Measurements from ENCODE around the gene C13orf42. TPM values are rescaled to one million over a fixed set of nuclear protein-coding genes. Genes with fewer than 3 reads are reported as not detected.

The C13orf42 gene
- total RNA-seq, 1 experiment from 2014 or later: not detected

DNA sequence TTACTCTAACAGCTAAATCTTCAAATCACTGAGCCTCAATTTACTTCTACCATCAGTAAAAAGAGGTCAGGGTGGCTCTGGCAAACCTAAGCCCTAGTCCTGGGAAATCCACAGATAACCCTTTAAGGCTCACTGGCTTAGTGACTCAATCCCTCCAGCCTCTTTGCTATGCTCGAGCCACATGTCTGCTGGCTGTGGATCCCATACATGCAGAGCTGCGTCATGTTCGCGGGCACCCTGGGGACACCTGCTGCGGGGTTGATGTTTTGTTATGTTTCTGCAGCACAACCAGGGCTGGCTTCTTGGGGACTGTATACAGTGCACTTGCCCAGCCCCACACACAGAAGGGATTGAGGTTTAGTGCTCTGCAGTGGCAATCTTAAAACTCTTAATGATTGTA is 41.6 kb upstream of the C13orf42 start:
- H3K27me3 Mint-ChIP-seq (ENCODE audit: unreplicated experiment): peaks cover 12% of the 10 kb centered on the region
- no peaks in the 10 kb centered on the region for H3K36me3 Mint-ChIP-seq (ENCODE audit: insufficient read depth, unreplicated experiment)
- TF ChIP-seq, protein P1, sequence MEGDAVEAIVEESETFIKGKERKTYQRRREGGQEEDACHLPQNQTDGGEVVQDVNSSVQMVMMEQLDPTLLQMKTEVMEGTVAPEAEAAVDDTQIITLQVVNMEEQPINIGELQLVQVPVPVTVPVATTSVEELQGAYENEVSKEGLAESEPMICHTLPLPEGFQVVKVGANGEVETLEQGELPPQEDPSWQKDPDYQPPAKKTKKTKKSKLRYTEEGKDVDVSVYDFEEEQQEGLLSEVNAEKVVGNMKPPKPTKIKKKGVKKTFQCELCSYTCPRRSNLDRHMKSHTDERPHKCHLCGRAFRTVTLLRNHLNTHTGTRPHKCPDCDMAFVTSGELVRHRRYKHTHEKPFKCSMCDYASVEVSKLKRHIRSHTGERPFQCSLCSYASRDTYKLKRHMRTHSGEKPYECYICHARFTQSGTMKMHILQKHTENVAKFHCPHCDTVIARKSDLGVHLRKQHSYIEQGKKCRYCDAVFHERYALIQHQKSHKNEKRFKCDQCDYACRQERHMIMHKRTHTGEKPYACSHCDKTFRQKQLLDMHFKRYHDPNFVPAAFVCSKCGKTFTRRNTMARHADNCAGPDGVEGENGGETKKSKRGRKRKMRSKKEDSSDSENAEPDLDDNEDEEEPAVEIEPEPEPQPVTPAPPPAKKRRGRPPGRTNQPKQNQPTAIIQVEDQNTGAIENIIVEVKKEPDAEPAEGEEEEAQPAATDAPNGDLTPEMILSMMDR (IDR thresholded peaks at IDR 0.05; ENCODE audit: unreplicated experiment): no peak
- no TSS peak for BruUV-seq (replicated peaks)
- H3K27ac Mint-ChIP-seq (ENCODE audit: unreplicated experiment): no peak overlapping the region
- H3K4me3 Mint-ChIP-seq (ENCODE audit: low read depth, unreplicated experiment): no peak overlapping the region
- DNase-seq: no peak
- intact Hi-C loops (cut with micrococcal nuclease; ENCODE audit: unreplicated experiment): no loop called here
- CTCF ChIA-PET: interaction anchor here (0.7 to 1.3 kb wide), 2 partner anchors 27 to 133 kb away, joined by 3 read pairs; no protein-coding TSS in a partner anchor
- H3K4me1 Mint-ChIP-seq (ENCODE audit: low read depth, unreplicated experiment): no peaks in the 10 kb centered on the region
- H3K9me3 Mint-ChIP-seq (ENCODE audit: low read depth, unreplicated experiment): no peaks in the 10 kb centered on the region

GRCh38 chr13:51151463-51151862 is 40.4 kb upstream of the C13orf42 start:
- Mint-ChIP-seq H3K27me3 (ENCODE audit: unreplicated experiment) (peaks cover 24% of the 10 kb centered on the region), H3K9me3 (ENCODE audit: low read depth, unreplicated experiment) (no peaks in the 10 kb centered on the region), H3K36me3 (ENCODE audit: insufficient read depth, unreplicated experiment) (no peaks in the 10 kb centered on the region), H3K4me3 (ENCODE audit: low read depth, unreplicated experiment) (no peak overlapping the region), H3K4me1 (ENCODE audit: low read depth, unreplicated experiment) (no peaks in the 10 kb centered on the region), H3K27ac (ENCODE audit: unreplicated experiment) (no peak overlapping the region)
- TF ChIP-seq, protein P1 (IDR thresholded peaks at IDR 0.05; ENCODE audit: unreplicated experiment): no peak
- BruUV-seq (replicated peaks): no TSS peak
- CTCF ChIA-PET: interaction anchor here (0.6 to 3.1 kb wide), 2 partner anchors 37 to 134 kb away, joined by 3 to 37 read pairs; no protein-coding TSS in a partner anchor
- intact Hi-C loops (cut with micrococcal nuclease; ENCODE audit: unreplicated experiment): no loop called here
- no peak for DNase-seq

- peak; percentile 17 for DNase-seq
- H3K4me1 Mint-ChIP-seq (ENCODE audit: low read depth, unreplicated experiment): no peaks in the 10 kb centered on the region
- peaks cover 39% of the 10 kb centered on the region for H3K27me3 Mint-ChIP-seq (ENCODE audit: unreplicated experiment)
- intact Hi-C loops (cut with micrococcal nuclease; ENCODE audit: unreplicated experiment): loop anchor here (1.0 kb wide), 1 partner anchor 137 kb away; no protein-coding TSS in a partner anchor
- no peak overlapping the region for H3K4me3 Mint-ChIP-seq (ENCODE audit: low read depth, unreplicated experiment)
- TF ChIP-seq, protein P1 (IDR thresholded peaks at IDR 0.05; ENCODE audit: unreplicated experiment): no peak
- no peaks in the 10 kb centered on the region for H3K9me3 Mint-ChIP-seq (ENCODE audit: low read depth, unreplicated experiment)
- BruUV-seq (replicated peaks): no TSS peak
- H3K36me3 Mint-ChIP-seq (ENCODE audit: insufficient read depth, unreplicated experiment): no peaks in the 10 kb centered on the region
- H3K27ac Mint-ChIP-seq (ENCODE audit: unreplicated experiment): no peak overlapping the region
- CTCF ChIA-PET: interaction anchor here (0.7 to 3.1 kb wide), 5 partner anchors 22 to 648 kb away, joined by 3 to 37 read pairs (median 6); no protein-coding TSS in a partner anchor
These were observed 38.0 kb upstream of the C13orf42 start for GRCh38 chr13:51148952-51149573.

GRCh38 chr13:51148223-51148951 is 37.3 kb upstream of the C13orf42 start:
- CTCF ChIA-PET: interaction anchor here (0.7 to 3.1 kb wide), 4 partner anchors 22 to 140 kb away, joined by 3 to 37 read pairs (median 6); no protein-coding TSS in a partner anchor
- no peaks in the 10 kb centered on the region for H3K4me1 Mint-ChIP-seq (ENCODE audit: low read depth, unreplicated experiment)
- H3K27me3 Mint-ChIP-seq (ENCODE audit: unreplicated experiment): peaks cover 39% of the 10 kb centered on the region
- no peak overlapping the region for H3K27ac Mint-ChIP-seq (ENCODE audit: unreplicated experiment)
- no peaks in the 10 kb centered on the region for H3K9me3 Mint-ChIP-seq (ENCODE audit: low read depth, unreplicated experiment)
- BruUV-seq (replicated peaks): no TSS peak
- intact Hi-C loops (cut with micrococcal nuclease; ENCODE audit: unreplicated experiment): no loop called here
- no peaks in the 10 kb centered on the region for H3K36me3 Mint-ChIP-seq (ENCODE audit: insufficient read depth, unreplicated experiment)
- TF ChIP-seq, protein P1 (IDR thresholded peaks at IDR 0.05; ENCODE audit: unreplicated experiment): no peak
- H3K4me3 Mint-ChIP-seq (ENCODE audit: low read depth, unreplicated experiment): no peak overlapping the region
- DNase-seq: no peak

All from Calu3 (cell line).